GM21786 (cell line): ENCODE results near the gene CD276.
"Not testable (repeated sequence)": the region's sequence is repeated elsewhere in the genome, so short reads cannot be mapped to it uniquely, and the experiment has no call there.

Experiments used
- ATAC-seq: cut with Tn5 transposase; IDR thresholded peaks from one replicate; pipeline ENCODE4 v1.9.1; 2021; ENCODE audit not compliant: unreplicated experiment

The CD276 gene

GRCh38 chr15:73683777-73684580 is at the start of gene CD276:
CD276 (plus strand) TSS chr15:73684383; CDS start chr15:73699640, 15,257 bp downstream.
- no peak for ATAC-seq

GRCh38 chr15:73637527-73637926 is 46.7 kb upstream of the CD276 start:
- no peak for ATAC-seq

- ATAC-seq = not testable (repeated sequence)
Measured at GRCh38 chr15:73639464-73639863, 44.7 kb upstream of the CD276 start.

GRCh38 chr15:73647259-73648013 is 36.7 kb upstream of the CD276 start:
- no peak for ATAC-seq

GRCh38 chr15:73648014-73648295 is 36.2 kb upstream of the CD276 start:
- no peak for ATAC-seq

GRCh38 chr15:73650416-73651126 is 33.6 kb upstream of the CD276 start:
- ATAC-seq = no peak

GRCh38 chr15:73654659-73655058 is 29.5 kb upstream of the CD276 start:
- ATAC-seq = no peak

GRCh38 chr15:73655724-73656123 is 28.5 kb upstream of the CD276 start:
- no peak for ATAC-seq

GRCh38 chr15:73658645-73659044 is 25.5 kb upstream of the CD276 start:
- no peak for ATAC-seq

- no peak for ATAC-seq
Measured at GRCh38 chr15:73660455-73660854, 23.7 kb upstream of the CD276 start.

GRCh38 chr15:73674587-73674986 is 9.6 kb upstream of the CD276 start:
- ATAC-seq = no peak

- no peak for ATAC-seq
Measured at GRCh38 chr15:73677146-73677607, 7.0 kb upstream of the CD276 start.

GRCh38 chr15:73677733-73678132 is 6.5 kb upstream of the CD276 start:
- ATAC-seq = no peak

GRCh38 chr15:73678498-73678897 is 5.7 kb upstream of the CD276 start:
- ATAC-seq = no peak

GRCh38 chr15:73679180-73679579 is 5.0 kb upstream of the CD276 start:
- ATAC-seq = no peak

- ATAC-seq = no peak
Measured at GRCh38 chr15:73679964-73680363, 4.2 kb upstream of the CD276 start.

- ATAC-seq = no peak
Measured at GRCh38 chr15:73680549-73680948, 3.6 kb upstream of the CD276 start.

- ATAC-seq = no peak
Measured at GRCh38 chr15:73681063-73681462, 3.1 kb upstream of the CD276 start.

- ATAC-seq = no peak
Measured at GRCh38 chr15:73681856-73682599, 2.2 kb upstream of the CD276 start.

GRCh38 chr15:73682600-73683090 is 1.5 kb upstream of the CD276 start:
- no peak for ATAC-seq

GRCh38 chr15:73683257-73683776 is 866 bp upstream of the CD276 start:
- no peak for ATAC-seq
